Measurements from ENCODE around the gene ADCY7. TPM values are rescaled to one million over a fixed set of nuclear protein-coding genes. Genes with fewer than 3 reads are reported as not detected.

Gene ADCY7
- total RNA-seq, 1 experiment from 2014 or later, result 39.3 TPM

GRCh38 chr16:50276801-50277555 lies 10.6 kb downstream of the ADCY7 start:
- Histone ChIP-seq H3K9me2 (ENCODE audit: insufficient read depth) (no peaks in the 10 kb centered on the region), H3F3A (ENCODE audit: insufficient read depth, low read depth) (peaks cover 10% of the 10 kb centered on the region; the same call in 1 of the 2 replicates), H3K4me1 (replicated peaks; ENCODE audit: insufficient read depth) (peaks cover 6% of the 10 kb centered on the region), H3K27ac (no peak overlapping the region), H4K20me1 (ENCODE audit: insufficient read depth) (peaks cover 3% of the 10 kb centered on the region; the same call in 1 of the 2 replicates), H3K4me2 (no peak overlapping the region), H3K79me2 (ENCODE audit: low read depth) (no peaks in the 10 kb centered on the region), H3K4me3 (no peak overlapping the region), H3K36me3 (ENCODE audit: low read depth) (no peaks in the 10 kb centered on the region), H3K27me3 (ENCODE audit: insufficient read depth, low read depth) (no peaks in the 10 kb centered on the region), H3K9me3 (ENCODE audit: insufficient read depth, low read depth) (no peaks in the 10 kb centered on the region), H2AFZ (no peak overlapping the region)
- peak in 1 of 2 experiments; percentile 82 for DNase-seq
- POLR2A ChIA-PET (ENCODE audit: unreplicated experiment), result no interaction called here
- CTCF ChIA-PET, result no interaction called here
- BruUV-seq (replicated peaks), result no TSS peak
- intact Hi-C loops (cut with micrococcal nuclease; ENCODE audit: unreplicated experiment), result no loop called here
- no peak for TF ChIP-seq EZH2 (IDR thresholded peaks at IDR 0.05; ENCODE audit: low read depth)
- TF ChIP-seq, protein P1, sequence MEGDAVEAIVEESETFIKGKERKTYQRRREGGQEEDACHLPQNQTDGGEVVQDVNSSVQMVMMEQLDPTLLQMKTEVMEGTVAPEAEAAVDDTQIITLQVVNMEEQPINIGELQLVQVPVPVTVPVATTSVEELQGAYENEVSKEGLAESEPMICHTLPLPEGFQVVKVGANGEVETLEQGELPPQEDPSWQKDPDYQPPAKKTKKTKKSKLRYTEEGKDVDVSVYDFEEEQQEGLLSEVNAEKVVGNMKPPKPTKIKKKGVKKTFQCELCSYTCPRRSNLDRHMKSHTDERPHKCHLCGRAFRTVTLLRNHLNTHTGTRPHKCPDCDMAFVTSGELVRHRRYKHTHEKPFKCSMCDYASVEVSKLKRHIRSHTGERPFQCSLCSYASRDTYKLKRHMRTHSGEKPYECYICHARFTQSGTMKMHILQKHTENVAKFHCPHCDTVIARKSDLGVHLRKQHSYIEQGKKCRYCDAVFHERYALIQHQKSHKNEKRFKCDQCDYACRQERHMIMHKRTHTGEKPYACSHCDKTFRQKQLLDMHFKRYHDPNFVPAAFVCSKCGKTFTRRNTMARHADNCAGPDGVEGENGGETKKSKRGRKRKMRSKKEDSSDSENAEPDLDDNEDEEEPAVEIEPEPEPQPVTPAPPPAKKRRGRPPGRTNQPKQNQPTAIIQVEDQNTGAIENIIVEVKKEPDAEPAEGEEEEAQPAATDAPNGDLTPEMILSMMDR (conservative IDR thresholded peaks at IDR 0.05), result no peak

GRCh38 chr16:50278251-50278650 lies 11.9 kb downstream of the ADCY7 start:
- no peaks in the 10 kb centered on the region for H3K27me3 ChIP-seq (ENCODE audit: insufficient read depth, low read depth)
- H3K79me2 ChIP-seq (ENCODE audit: low read depth), result no peaks in the 10 kb centered on the region
- H3K9me3 ChIP-seq (ENCODE audit: insufficient read depth, low read depth), result no peaks in the 10 kb centered on the region
- H3K4me1 ChIP-seq (replicated peaks; ENCODE audit: insufficient read depth), result no peaks in the 10 kb centered on the region
- BruUV-seq (replicated peaks), result no TSS peak
- no peak overlapping the region for H2AFZ ChIP-seq
- H3F3A ChIP-seq (ENCODE audit: insufficient read depth, low read depth), result peaks cover 10% of the 10 kb centered on the region; the same call in 1 of the 2 replicates
- H3K9me2 ChIP-seq (ENCODE audit: insufficient read depth), result no peaks in the 10 kb centered on the region
- H3K4me3 ChIP-seq, result no peak overlapping the region
- DNase-seq, result no peak
- H4K20me1 ChIP-seq (ENCODE audit: insufficient read depth), result no peaks in the 10 kb centered on the region
- no peak overlapping the region for H3K27ac ChIP-seq
- no peak for TF ChIP-seq EZH2 (IDR thresholded peaks at IDR 0.05; ENCODE audit: low read depth)
- TF ChIP-seq, protein P1 (conservative IDR thresholded peaks at IDR 0.05), result no peak
- ChIA-PET CTCF (no interaction called here), POLR2A (ENCODE audit: unreplicated experiment) (no interaction called here)
- no peaks in the 10 kb centered on the region for H3K36me3 ChIP-seq (ENCODE audit: low read depth)
- intact Hi-C loops (cut with micrococcal nuclease; ENCODE audit: unreplicated experiment), result no loop called here
- no peak overlapping the region for H3K4me2 ChIP-seq

- DNase-seq, result no peak
- H2AFZ ChIP-seq, result no peak overlapping the region
- H3K79me2 ChIP-seq (ENCODE audit: low read depth), result no peaks in the 10 kb centered on the region
- H3K36me3 ChIP-seq (ENCODE audit: low read depth), result no peaks in the 10 kb centered on the region
- no peak overlapping the region for H3K27ac ChIP-seq
- CTCF ChIA-PET, result no interaction called here
- no peak overlapping the region for H3K4me2 ChIP-seq
- H3K9me3 ChIP-seq (ENCODE audit: insufficient read depth, low read depth), result no peaks in the 10 kb centered on the region
- no peaks in the 10 kb centered on the region for H3K9me2 ChIP-seq (ENCODE audit: insufficient read depth)
- BruUV-seq (replicated peaks), result no TSS peak
- TF ChIP-seq EZH2 (IDR thresholded peaks at IDR 0.05; ENCODE audit: low read depth), result no peak
- TF ChIP-seq, protein P1 (conservative IDR thresholded peaks at IDR 0.05), result no peak
- H3K4me1 ChIP-seq (replicated peaks; ENCODE audit: insufficient read depth), result no peaks in the 10 kb centered on the region
- no peak overlapping the region for H3K4me3 ChIP-seq
- H4K20me1 ChIP-seq (ENCODE audit: insufficient read depth), result no peaks in the 10 kb centered on the region
- H3K27me3 ChIP-seq (ENCODE audit: insufficient read depth, low read depth), result no peaks in the 10 kb centered on the region
- peaks cover 10% of the 10 kb centered on the region; the same call in 1 of the 2 replicates for H3F3A ChIP-seq (ENCODE audit: insufficient read depth, low read depth)
- intact Hi-C loops (cut with micrococcal nuclease; ENCODE audit: unreplicated experiment), result no loop called here
- POLR2A ChIA-PET (ENCODE audit: unreplicated experiment), result interaction anchor here (0.7 kb wide), 1 partner anchor 10 kb away, joined by 3 read pairs; no protein-coding TSS in a partner anchor
Observed at GRCh38 chr16:50279504-50279865, 13.1 kb downstream of the ADCY7 start.
